ENCODE measurements around the gene PHC3. TPM values are rescaled to one million over a fixed set of nuclear protein-coding genes. Genes with fewer than 3 reads are reported as not detected.

PHC3 gene
- total RNA-seq, 1 experiment from 2014 or later = 29.8 TPM

DNA sequence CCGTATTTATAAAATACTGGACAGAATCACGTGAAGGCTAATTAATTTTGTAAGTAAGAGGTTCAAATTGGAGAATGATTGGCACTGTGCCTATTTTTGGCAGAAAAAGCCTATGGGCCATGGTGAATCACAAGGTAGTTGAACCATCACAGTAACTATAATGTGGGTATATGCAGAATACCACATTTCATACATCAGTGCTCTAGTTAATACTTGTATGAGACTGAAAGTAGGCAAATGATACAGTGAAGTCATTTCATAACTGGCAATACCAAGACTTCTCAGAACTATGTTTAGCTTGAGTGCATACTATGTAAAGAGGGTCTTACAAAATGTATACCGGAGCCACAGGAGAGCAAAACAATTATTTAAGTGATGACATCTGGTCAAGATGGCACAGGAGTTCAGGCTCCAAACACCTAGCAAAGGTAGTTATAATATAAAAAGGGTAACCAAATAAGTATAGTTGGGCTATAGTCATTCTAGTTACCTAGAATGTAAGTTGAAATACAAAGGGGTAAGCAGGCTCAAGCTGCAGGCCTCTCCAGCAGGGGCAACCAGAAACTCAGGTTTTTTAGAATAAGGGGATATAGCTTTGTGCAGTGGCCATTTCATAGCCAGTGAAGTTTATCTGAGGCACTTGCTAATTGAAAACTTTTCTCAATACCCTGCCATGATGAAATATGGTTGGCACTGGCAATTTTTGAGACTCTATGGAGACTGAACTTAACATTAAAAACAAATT, 124.7 kb downstream of the PHC3 start:
- Histone ChIP-seq H3K36me3 (no peaks in the 10 kb centered on the region), H3K27ac (no peak overlapping the region), H3K4me1 (no peaks in the 10 kb centered on the region), H3K27me3 (no peaks in the 10 kb centered on the region), H3K4me3 (no peak overlapping the region), H3K9me3 (replicated peaks) (no peaks in the 10 kb centered on the region)
- DNase-seq = no peak

- no peaks in the 10 kb centered on the region for H3K9me3 ChIP-seq (replicated peaks)
- H3K4me1 ChIP-seq = no peaks in the 10 kb centered on the region
- H3K27me3 ChIP-seq = no peaks in the 10 kb centered on the region
- no peaks in the 10 kb centered on the region for H3K36me3 ChIP-seq
- H3K27ac ChIP-seq = no peak overlapping the region
- no peak for DNase-seq
- no peak overlapping the region for H3K4me3 ChIP-seq
These were observed 126.3 kb downstream of the PHC3 start for GRCh38 chr3:170055209-170055608.

GRCh38 chr3:170054204-170054603, 127.3 kb downstream of the PHC3 start:
- Histone ChIP-seq H3K4me3 (no peak overlapping the region), H3K27me3 (no peaks in the 10 kb centered on the region), H3K36me3 (no peaks in the 10 kb centered on the region), H3K27ac (no peak overlapping the region), H3K9me3 (replicated peaks) (no peaks in the 10 kb centered on the region), H3K4me1 (no peaks in the 10 kb centered on the region)
- DNase-seq = no peak

DNA sequence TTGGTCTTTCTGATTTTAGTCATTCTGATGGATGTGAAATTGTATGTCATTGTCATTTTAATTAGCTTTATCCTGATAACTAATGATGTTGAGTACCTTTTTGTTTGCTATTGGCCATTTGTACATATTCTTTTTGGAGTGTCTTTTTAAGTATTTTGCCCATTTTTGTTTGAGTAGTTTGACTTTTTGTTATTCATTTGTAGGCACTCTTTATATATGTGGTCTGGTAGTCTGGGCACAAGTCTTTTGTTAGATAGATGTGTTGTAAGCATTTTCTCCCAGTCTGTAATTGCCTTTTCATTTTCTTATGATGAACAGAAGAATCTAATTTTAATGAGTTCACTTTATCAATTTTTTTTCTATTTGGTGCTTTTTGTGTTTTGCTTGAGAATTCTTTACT, 129.1 kb downstream of the PHC3 start:
- no peaks in the 10 kb centered on the region for H3K9me3 ChIP-seq (replicated peaks)
- DNase-seq = no peak

DNA sequence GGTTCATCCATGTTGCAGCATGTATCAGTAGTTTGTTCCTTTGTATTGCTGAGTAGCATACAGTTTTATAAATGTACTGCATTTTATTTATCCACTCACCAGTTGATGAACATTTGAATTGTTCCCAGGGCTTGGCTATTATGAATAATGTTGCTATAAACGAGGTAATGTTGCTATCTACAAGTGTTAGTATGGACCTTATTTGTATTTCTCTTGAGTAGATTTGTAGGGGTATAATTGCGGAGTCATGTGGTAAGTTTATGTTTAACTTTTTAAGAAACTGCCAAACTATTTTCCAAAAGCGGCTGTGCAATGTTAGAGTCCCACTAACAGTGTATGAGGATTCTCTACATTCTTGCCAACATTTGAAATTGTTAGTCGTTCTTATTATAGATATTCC, 130.8 kb downstream of the PHC3 start:
- no peaks in the 10 kb centered on the region for H3K9me3 ChIP-seq (replicated peaks)
- no peak overlapping the region for H3K27ac ChIP-seq
- no peaks in the 10 kb centered on the region for H3K27me3 ChIP-seq
- DNase-seq = no peak
- H3K4me3 ChIP-seq = no peak overlapping the region
- H3K4me1 ChIP-seq = no peaks in the 10 kb centered on the region
- H3K36me3 ChIP-seq = no peaks in the 10 kb centered on the region

More for the DNA sequence above, 129.1 kb downstream of the PHC3 start:
- no peak overlapping the region for H3K27ac ChIP-seq
- no peaks in the 10 kb centered on the region for H3K36me3 ChIP-seq
- H3K27me3 ChIP-seq = no peaks in the 10 kb centered on the region
- H3K4me3 ChIP-seq = no peak overlapping the region
- H3K4me1 ChIP-seq = no peaks in the 10 kb centered on the region

GRCh38 chr3:170049146-170050000, 132.2 kb downstream of the PHC3 start:
- H3K36me3 ChIP-seq = no peaks in the 10 kb centered on the region
- H3K4me3 ChIP-seq = no peak overlapping the region
- H3K27me3 ChIP-seq = no peaks in the 10 kb centered on the region
- H3K4me1 ChIP-seq = no peaks in the 10 kb centered on the region
- no peaks in the 10 kb centered on the region for H3K9me3 ChIP-seq (replicated peaks)
- peak; percentile 17 to 21 for DNase-seq
- no peak overlapping the region for H3K27ac ChIP-seq

DNA sequence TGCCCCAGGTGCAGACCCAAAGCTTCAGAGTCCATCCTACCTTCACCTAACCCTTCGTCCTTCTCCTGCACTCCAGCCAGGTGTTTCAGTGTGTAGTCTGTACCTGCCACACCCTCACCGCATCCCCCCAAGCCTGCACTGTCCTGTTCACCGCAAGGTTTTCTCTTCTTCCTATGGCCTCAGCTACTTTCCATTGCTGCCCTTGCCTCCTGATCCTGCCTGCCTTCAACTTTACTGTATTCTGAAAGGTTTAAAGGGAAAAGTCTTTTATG, 134.5 kb downstream of the PHC3 start:
- Histone ChIP-seq H3K27me3 (no peaks in the 10 kb centered on the region), H3K4me3 (no peak overlapping the region), H3K36me3 (no peaks in the 10 kb centered on the region), H3K4me1 (no peaks in the 10 kb centered on the region), H3K9me3 (replicated peaks) (no peaks in the 10 kb centered on the region), H3K27ac (no peak overlapping the region)
- DNase-seq = no peak

GRCh38 chr3:170046269-170047132, 135.0 kb downstream of the PHC3 start:
- H3K4me1 ChIP-seq = no peaks in the 10 kb centered on the region
- H3K4me3 ChIP-seq = no peak overlapping the region
- H3K36me3 ChIP-seq = no peaks in the 10 kb centered on the region
- H3K27me3 ChIP-seq = no peaks in the 10 kb centered on the region
- H3K27ac ChIP-seq = no peak overlapping the region
- H3K9me3 ChIP-seq (replicated peaks) = no peaks in the 10 kb centered on the region
- DNase-seq = no peak

- H3K27ac ChIP-seq = no peak overlapping the region
- no peaks in the 10 kb centered on the region for H3K9me3 ChIP-seq (replicated peaks)
- H3K4me1 ChIP-seq = no peaks in the 10 kb centered on the region
- no peak overlapping the region for H3K4me3 ChIP-seq
- H3K27me3 ChIP-seq = no peaks in the 10 kb centered on the region
- no peaks in the 10 kb centered on the region for H3K36me3 ChIP-seq
- no peak for DNase-seq
These were observed 136.7 kb downstream of the PHC3 start for GRCh38 chr3:170044795-170045244.

DNA sequence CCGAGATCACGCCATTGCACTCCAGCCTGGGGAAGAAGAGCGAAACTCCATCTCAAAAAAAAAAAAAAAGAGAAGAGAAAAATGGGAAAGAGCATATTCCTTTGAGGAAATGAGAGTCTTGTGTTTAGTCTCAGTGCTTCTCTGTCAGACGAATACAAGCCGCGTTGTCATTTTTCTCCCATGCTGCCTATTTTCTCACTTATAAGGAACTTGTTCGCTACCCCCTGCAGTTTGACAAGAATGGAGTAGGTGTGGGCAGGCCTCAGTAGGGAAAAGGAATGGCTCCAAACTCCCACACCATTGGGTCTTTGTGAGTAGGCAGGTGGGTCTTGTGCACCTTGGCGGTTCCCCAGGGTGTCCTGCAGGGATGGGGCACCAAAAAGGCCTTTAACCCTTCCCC, 137.3 kb downstream of the PHC3 start:
- Histone ChIP-seq H3K36me3 (no peaks in the 10 kb centered on the region), H3K27me3 (no peaks in the 10 kb centered on the region), H3K4me1 (no peaks in the 10 kb centered on the region), H3K27ac (no peak overlapping the region), H3K4me3 (no peak overlapping the region), H3K9me3 (replicated peaks) (no peaks in the 10 kb centered on the region)
- DNase-seq = no peak

GRCh38 chr3:170043506-170043905, 138.0 kb downstream of the PHC3 start:
- H3K4me3 ChIP-seq = no peak overlapping the region
- H3K27me3 ChIP-seq = no peaks in the 10 kb centered on the region
- no peaks in the 10 kb centered on the region for H3K4me1 ChIP-seq
- no peaks in the 10 kb centered on the region for H3K36me3 ChIP-seq
- no peak for DNase-seq
- H3K27ac ChIP-seq = no peak overlapping the region
- H3K9me3 ChIP-seq (replicated peaks) = no peaks in the 10 kb centered on the region

GRCh38 chr3:170040418-170040817, 141.1 kb downstream of the PHC3 start:
- no peaks in the 10 kb centered on the region for H3K4me1 ChIP-seq
- H3K27me3 ChIP-seq = no peaks in the 10 kb centered on the region
- no peaks in the 10 kb centered on the region for H3K9me3 ChIP-seq (replicated peaks)
- no peak overlapping the region for H3K27ac ChIP-seq
- no peak overlapping the region for H3K4me3 ChIP-seq
- no peaks in the 10 kb centered on the region for H3K36me3 ChIP-seq
- DNase-seq = no peak

GRCh38 chr3:170038434-170039110, 143.0 kb downstream of the PHC3 start:
- no peaks in the 10 kb centered on the region for H3K27me3 ChIP-seq
- no peaks in the 10 kb centered on the region for H3K4me1 ChIP-seq
- no peak overlapping the region for H3K27ac ChIP-seq
- H3K9me3 ChIP-seq (replicated peaks) = no peaks in the 10 kb centered on the region
- peak overlapping the region; percentile 54 for H3K4me3 ChIP-seq
- H3K36me3 ChIP-seq = no peaks in the 10 kb centered on the region
- no peak for DNase-seq

Measured in SJCRH30 (cell line).